DLD1 (cell line): ENCODE results near the gene TRAK2.
"Not testable (repeated sequence)": the region's sequence is repeated elsewhere in the genome, so short reads cannot be mapped to it uniquely, and the experiment has no call there.

Experiments
- in situ Hi-C: cut with HindIII; loops from 2 replicates; pipeline ENCODE4 v1.10.0; 2017; ENCODE audit warnings: low sequenced_read_pairs

TRAK2 gene

DNA sequence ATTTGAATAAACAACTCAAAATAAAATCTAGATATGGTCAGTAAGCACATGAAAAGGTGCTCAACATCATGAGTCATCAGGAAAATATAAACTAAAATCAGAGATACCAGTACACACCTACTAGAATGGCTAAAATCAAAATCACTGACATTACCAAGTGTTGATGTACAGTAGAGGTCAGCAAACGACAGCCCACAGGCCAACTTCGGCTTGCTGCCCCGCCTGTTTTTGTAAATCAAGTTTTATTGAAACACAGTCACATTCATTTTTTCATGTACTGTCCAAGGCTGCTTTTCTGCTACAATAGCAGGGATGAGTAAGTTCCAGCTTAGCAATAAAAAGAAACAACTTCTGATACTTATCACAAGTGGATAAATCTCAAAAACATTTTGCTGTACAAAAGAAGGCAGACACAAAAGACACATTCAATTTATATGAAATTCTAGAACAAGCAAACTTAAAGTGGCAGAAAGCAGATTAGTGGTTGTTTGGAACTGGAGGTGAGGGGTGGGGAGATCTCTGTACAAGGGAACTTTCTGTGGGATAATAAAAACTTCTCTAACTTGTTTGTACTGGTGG, 32.1 kb downstream of the TRAK2 start:
- in situ Hi-C loops = no loop called here

- in situ Hi-C loops = no loop called here
Measured at GRCh38 chr2:201415149-201415548, 36.1 kb downstream of the TRAK2 start.

GRCh38 chr2:201414099-201415023, 36.9 kb downstream of the TRAK2 start:
- in situ Hi-C loops = no loop called here

DNA sequence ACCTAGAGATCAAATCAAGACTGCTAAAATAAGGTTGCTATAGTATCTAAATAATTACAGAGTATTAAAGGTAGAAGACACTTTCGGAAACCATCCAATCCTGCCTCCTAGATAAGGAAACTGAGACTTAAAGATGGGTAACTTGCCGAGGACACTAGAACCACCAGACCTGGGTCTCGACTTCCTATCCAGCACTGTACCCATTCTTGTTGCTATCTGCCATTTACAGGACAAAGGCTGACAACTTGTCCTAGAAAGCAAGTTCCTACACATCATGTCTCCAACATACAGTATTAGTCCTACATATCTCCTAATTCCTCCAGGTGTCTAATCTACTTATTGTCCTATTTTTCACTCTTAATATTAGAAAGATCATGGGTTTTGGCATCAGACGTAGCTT, 37.7 kb downstream of the TRAK2 start:
- in situ Hi-C loops = no loop called here

GRCh38 chr2:201413143-201413542, 38.1 kb downstream of the TRAK2 start:
- in situ Hi-C loops = no loop called here

DNA sequence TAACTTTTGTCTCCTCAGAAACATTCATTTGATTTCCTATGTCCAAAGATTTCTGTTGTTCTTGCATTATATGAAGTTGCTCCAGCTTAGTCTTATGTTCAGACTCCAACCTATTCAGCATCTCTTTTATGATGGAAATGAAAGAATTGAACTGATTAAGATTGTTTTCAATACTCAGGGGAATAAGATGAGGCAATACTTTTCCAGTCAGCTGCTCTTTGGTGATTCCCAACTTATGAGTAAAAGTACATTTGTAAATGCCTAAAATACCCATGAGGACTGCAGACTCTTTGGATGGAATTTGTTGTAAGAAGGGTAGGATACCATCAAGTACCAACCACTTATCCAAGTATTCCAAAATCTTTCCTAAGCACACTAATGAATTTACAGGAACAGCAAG, 39.8 kb downstream of the TRAK2 start:
- in situ Hi-C loops = no loop called here

GRCh38 chr2:201408931-201409330, 42.3 kb downstream of the TRAK2 start:
- in situ Hi-C loops = no loop called here

- in situ Hi-C loops = no loop called here
Measured at GRCh38 chr2:201407265-201407664, 44.0 kb downstream of the TRAK2 start.

GRCh38 chr2:201406077-201406662, 45.1 kb downstream of the TRAK2 start:
- in situ Hi-C loops = no loop called here

- in situ Hi-C loops = no loop called here
Measured at GRCh38 chr2:201404699-201405280, 46.5 kb downstream of the TRAK2 start.

DNA sequence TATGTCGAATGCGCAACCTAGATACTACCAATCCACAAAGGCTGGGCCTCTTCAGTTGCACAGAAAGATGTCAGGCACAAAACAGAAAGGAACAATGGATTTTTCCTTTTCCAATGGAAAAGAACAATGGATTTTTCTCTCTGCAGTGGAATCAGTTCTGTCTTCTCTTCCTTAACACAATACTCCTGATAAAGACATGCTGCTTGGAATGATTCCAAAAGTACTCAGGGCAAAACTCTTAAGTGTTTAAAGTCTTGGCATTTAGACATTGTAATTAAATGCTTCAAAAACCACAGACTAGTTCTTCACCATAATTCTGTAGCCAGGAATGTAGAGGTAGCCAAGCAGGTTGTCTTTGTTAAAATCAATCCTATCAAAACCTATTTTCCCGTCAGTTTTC, 47.4 kb downstream of the TRAK2 start:
- in situ Hi-C loops = no loop called here

- in situ Hi-C loops = no loop called here
Measured at GRCh38 chr2:201402651-201403562, 48.4 kb downstream of the TRAK2 start.

GRCh38 chr2:201401815-201402214, 49.4 kb downstream of the TRAK2 start:
- in situ Hi-C loops = no loop called here

- in situ Hi-C loops = loop anchor here (25.0 kb wide), 1 partner anchor 134 kb away; the partner anchor contains the start of gene CASP8
Measured at GRCh38 chr2:201396595-201396994, 54.7 kb downstream of the TRAK2 start.

- in situ Hi-C loops = loop anchor here (25.0 kb wide), 1 partner anchor 121 kb away; the partner anchor contains the start of gene CASP8
Measured at GRCh38 chr2:201383136-201383535, 68.1 kb downstream of the TRAK2 start.

DNA sequence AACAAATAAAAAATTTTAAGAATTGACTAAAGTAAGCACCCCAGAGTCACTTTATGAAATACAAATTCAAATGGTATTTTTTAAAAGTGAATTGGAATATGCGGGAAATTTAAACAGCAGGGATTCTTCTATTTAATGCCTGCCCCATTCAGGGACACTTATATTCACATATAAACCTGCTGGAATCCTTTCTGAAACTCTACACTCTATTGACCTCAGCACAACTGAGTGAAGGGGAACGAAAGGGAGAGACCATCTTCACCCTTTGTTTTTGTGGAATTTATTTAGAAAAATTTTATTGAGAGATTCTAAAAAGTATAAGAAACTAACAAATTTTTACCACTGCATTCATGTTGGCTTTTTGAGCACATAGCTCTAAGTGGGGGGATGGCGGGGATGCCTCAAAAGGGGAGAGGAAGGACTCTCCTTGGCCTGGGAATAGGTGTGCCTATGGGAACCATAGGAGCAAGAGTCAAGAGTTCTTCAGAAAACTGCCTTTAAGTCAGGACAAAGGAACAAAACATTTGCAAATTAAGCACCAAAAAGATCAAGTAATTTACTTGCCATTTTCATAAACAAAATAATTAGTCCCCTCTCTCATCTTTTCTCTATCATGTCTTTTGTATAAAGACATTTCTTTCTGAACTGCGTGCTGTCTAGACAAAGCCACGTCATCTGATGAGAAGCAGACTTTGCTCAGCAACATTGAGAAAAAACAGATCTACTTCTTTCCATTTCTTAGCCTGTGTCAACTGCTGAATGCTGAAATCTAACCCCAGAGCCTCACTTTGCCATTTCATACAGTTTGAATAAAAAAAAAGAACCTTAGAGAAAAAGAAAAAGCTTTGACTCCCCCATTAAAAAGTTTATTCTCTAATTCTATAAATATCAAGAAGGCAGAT, 72.5 kb downstream of the TRAK2 start:
- in situ Hi-C loops = loop anchor here (25.0 kb wide), 1 partner anchor 116 kb away; the partner anchor contains the start of gene CASP8

DNA sequence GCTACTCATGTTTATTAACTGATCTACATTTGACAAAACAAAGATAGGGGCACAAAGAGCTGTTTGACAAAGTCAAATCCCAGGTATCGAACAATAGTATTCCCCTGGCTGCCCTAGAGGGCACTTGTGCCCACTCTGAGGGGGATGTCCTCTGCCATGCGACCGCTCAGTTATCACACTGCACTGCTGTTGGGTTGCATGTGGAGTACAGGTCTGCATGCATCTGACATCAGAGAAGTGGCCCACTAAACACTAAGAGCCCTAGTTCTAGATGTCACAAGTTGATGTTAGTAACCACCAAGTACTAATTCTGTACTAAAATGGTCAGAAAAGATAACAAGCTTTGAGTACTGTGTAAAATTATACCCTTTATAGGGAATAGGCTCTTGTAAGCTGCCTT, 74.0 kb downstream of the TRAK2 start:
- in situ Hi-C loops = loop anchor here (25.0 kb wide), 1 partner anchor 115 kb away; the partner anchor contains the start of gene CASP8

- in situ Hi-C loops = no loop called here
Measured at GRCh38 chr2:201369775-201370174, 81.5 kb downstream of the TRAK2 start.

- in situ Hi-C loops = not testable (repeated sequence)
Measured at GRCh38 chr2:201369318-201369717, 81.9 kb downstream of the TRAK2 start.
